GM18511 (cell line): Measurements from ENCODE around the gene CCT8L2.
"Not testable (repeated sequence)": the region's sequence is repeated elsewhere in the genome, so short reads cannot be mapped to it uniquely, and the experiment has no call there.

Experiments
- ATAC-seq: cut with Tn5 transposase; IDR thresholded peaks from one replicate; pipeline ENCODE4 v1.9.1; 2021; ENCODE audit warnings: mild to moderate bottlenecking, moderate library complexity; ENCODE audit not compliant: unreplicated experiment

CCT8L2 gene

GRCh38 chr22:16595251-16595650 lies 2.6 kb upstream of the CCT8L2 start:
- ATAC-seq: not testable (repeated sequence)

DNA sequence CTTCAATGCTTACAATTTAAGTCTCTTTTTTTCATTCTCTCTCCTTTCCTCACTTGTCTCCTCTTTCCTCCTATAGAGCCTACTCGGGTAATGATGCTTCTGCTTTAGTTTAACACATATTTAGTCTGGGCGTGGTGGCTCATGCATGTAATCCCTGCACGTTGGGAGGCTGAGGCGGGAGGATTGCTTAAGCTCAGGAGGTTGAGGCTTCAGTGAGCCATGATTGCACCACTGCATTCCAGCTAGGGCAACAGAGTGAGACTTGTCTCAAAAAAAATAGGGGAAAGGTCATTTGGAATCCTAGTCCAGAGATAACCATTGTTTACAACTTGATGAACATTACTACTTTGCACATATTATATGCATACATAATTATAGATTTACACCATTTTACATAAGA lies 1.4 kb upstream of the CCT8L2 start:
- ATAC-seq: no peak

GRCh38 chr22:16592231-16592630 lies 379 bp downstream of the CCT8L2 start:
- ATAC-seq: not testable (repeated sequence)

- not testable (repeated sequence) for ATAC-seq
These were observed 1.5 kb downstream of the CCT8L2 start for GRCh38 chr22:16591136-16591535.

DNA sequence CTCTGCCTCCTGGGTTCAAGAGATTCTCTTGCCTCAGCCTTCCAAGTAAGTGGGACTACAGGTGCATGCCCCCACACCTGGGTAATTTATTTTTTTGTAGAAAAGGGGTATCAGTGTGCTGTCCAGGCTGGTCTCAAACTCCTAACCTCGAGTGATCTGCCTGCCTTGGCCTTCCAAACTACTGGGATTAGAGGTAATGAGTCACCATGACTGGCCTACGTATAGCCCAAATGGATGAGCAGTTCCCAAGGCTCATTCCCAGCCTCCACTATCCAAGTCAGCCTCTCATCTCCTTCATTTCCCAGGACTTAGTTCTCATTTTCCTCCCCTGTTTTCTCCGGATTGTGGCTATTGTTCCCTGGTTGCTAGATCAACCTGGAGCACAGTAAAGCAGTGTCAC lies 5.6 kb downstream of the CCT8L2 start:
- no peak for ATAC-seq

GRCh38 chr22:16586170-16586569 lies 6.4 kb downstream of the CCT8L2 start:
- ATAC-seq: no peak

- not testable (repeated sequence) for ATAC-seq
These were observed 11.7 kb downstream of the CCT8L2 start for GRCh38 chr22:16580872-16581271.

GRCh38 chr22:16569240-16569834 lies 23.3 kb downstream of the CCT8L2 start:
- not testable (repeated sequence) for ATAC-seq

- no peak for ATAC-seq
These were observed 24.2 kb downstream of the CCT8L2 start for GRCh38 chr22:16568425-16568758.

- not testable (repeated sequence) for ATAC-seq
These were observed 24.8 kb downstream of the CCT8L2 start for GRCh38 chr22:16567617-16568424.

GRCh38 chr22:16566421-16567151 lies 26.0 kb downstream of the CCT8L2 start:
- not testable (repeated sequence) for ATAC-seq

GRCh38 chr22:16565585-16566420 lies 26.8 kb downstream of the CCT8L2 start:
- not testable (repeated sequence) for ATAC-seq

GRCh38 chr22:16564837-16565584 lies 27.6 kb downstream of the CCT8L2 start:
- ATAC-seq: not testable (repeated sequence)

GRCh38 chr22:16563555-16564520 lies 28.8 kb downstream of the CCT8L2 start:
- no peak for ATAC-seq

DNA sequence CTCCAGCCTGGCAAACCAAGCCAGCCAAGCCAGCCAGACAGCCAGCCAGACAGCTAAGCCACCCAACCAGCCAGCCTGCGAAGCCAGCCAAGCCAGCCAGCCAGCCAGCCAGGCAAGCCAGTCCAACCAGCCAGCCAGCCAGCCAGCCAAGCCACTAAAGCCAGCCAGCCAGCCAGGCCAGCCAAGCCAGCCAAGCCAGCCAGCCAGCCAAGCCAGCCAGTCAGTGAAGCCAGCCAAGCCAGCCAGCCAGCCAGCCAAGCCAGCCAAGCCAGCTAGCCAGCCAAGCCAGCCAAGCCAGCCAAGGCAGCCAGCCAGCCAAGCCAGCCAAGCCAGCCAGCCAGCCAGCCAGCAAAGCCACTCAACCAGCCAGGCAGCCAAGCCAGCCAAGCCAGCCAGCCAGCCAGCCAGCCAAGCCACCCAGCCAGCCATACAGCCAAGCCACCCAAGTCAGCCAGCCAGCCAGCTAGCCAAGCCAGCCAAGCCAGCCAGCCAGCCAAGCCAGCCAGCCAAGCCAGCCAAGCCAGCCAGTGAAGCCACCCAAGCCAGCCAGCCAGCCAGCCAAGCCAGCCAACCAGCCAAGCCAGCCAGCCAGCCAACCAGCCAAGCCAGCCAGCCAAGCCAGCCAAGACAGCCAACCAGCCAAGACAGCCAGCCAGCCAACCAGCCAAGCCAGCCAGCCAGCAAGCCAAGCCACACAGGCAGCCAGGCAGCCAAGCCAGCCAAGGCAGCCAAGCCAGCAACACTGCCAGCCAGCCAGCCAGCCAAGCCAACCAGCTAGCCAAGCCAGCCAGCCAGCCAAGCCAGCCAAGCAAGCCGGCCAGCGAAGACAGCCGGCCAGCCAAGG lies 29.7 kb downstream of the CCT8L2 start:
- no peak for ATAC-seq

DNA sequence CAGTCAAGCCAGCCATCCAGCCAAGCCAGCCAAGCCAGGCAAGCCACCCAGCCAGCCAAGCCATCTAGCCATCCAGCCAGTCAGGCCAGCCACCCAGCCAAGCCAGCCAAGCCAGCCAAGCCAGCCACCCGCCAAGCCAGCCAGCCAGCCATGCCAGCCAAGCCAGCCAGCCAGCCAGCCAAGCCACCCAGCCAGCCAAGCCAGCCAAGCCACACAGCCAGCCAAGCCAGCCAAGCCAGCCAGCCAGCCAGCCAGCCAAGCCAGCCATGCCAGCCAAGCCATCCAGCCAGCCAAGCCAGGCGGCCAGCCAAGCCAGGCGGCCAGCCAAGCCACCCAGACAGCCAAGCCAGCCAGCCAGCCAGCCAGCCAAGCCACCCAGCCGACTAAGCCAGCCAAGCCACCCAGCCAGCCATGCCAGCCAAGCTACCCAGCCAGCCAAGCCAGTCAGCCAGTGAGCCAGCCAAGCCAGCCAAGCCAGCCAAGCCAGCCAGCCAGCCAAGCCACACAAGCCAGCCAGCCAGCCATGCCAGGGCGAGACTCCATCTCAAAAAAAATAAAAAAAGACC lies 31.4 kb downstream of the CCT8L2 start:
- ATAC-seq: not testable (repeated sequence)

- not testable (repeated sequence) for ATAC-seq
These were observed 32.0 kb downstream of the CCT8L2 start for GRCh38 chr22:16560651-16561050.

- not testable (repeated sequence) for ATAC-seq
These were observed 32.6 kb downstream of the CCT8L2 start for GRCh38 chr22:16559996-16560395.
